Kidney capillary endothelial cell (primary cell): ENCODE results near the gene TTLL8.
"Not testable (repeated sequence)": the region's sequence is repeated elsewhere in the genome, so short reads cannot be mapped to it uniquely, and the experiment has no call there.

Source experiments
- DNase-seq: peaks from one replicate; pipeline ENCODE4 v3.0.0-alpha.2; 2018; ENCODE audit warnings: low spot score

The TTLL8 gene

GRCh38 chr22:50000587-50001387, 57.3 kb downstream of the TTLL8 start:
- no peak for DNase-seq

GRCh38 chr22:49999946-50000586, 58.0 kb downstream of the TTLL8 start:
- no peak for DNase-seq

- no peak for DNase-seq
Measured at GRCh38 chr22:49999063-49999945, 58.8 kb downstream of the TTLL8 start.

- no peak for DNase-seq
Measured at GRCh38 chr22:49998718-49999062, 59.4 kb downstream of the TTLL8 start.

DNA sequence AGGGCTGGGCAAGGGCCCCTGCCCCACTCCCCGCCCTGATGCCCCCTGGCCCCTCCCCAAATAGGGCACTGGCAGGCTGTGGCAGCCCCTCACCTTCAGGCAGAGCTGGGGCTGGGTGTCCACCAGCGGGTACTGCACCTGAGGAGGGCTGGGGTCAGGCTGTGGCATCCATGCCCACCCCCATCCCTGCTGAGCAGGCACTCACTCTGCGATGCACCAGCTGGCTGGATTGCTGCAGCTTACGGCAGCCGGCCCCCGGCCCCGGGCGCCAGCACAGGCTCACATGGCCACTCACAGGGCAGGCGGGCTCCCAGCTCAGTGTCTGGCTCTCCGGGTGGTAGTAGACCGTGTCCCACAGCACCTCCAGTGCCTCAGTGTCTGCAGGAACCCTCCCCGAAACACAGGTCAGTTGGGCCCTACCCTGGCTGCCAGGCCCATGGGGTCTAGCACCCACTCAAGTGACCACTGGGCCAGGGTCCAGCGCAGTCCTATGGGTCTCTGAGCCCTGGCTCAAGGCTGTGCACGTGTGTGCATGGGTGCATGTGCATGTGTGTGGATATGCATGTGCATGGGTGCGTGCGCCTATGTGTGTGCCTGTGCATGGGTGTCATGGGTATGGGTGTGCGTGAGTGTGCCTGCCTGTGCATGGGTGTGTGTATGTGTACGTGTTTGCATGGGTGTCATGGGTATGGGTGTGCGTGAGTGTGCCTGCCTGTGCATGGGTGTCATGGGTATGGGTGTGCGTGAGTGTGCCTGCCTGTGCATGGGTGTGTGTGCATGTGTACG, 60.0 kb downstream of the TTLL8 start:
- no peak for DNase-seq

DNA sequence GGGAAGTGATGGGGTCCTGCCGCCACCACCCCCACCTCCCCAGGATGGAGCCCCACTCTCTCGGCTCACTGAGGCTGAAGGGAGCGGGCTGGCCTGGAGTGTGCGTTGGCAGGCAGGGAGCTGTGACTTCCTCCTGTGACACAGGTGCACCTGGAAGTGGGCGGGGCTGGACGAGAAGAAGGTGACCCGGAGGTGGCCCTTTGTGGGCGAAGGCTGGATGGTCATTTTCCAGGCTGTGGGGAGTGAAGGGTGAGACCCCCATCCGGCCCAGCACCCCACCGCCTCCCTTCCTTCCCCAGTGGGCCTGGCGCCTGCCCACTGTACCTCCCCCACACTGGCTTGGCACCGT, 60.9 kb downstream of the TTLL8 start:
- no peak for DNase-seq

DNA sequence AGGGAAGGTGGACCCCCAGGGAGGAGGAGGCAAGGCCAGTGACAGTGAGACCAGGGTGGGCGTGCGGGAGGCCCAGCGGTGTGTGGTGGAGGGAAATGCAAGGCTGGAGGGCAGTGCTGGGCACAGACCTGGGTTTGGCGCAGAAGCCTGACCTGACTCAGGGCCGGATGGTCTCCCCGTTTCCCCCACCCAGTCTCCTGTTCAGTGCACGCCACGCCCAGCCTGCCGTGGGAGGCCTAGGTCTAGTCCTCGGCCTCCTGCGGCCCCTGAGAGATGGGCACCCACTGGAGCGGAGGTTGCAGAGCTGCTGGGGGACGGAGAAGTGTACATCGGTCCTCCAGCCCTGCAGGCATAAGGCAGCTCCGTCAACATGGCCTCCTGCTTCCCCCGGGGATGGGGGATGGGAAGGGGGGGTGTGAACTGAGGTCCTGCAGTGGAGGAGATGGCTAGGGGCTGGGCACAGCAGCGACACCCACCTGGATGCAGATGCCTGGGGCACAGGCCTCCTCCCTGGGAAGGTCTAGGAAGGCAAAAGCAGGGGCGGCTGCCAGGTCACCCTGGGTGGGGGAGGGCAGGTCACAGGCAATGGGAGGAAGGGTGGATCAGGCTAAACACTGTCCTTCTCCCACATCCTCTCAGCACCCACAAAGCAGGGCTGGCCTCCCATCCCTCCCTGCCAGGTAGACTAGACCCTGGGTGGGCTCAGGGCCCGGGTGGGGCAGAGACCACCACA, 61.4 kb downstream of the TTLL8 start:
- DNase-seq: no peak

DNA sequence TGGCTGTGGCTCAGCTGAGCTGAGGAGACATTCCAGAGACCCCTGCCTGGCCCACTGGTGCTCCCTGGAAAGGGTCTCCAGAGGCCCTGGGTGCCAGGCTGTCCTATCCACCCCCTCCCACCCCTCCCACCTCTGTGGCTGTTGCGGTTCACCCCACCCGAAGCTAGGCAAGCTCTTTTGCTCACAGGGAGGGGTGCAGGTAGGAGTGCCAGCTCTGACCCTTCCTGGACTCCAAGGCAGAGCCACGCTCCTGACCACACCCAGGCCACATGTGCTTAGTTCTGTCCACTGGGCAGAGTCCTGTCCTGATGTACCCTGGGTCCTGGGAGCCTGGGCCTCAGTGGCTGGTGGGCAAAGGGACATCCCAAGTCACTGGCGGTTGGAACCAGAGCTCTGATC, 62.0 kb downstream of the TTLL8 start:
- no peak for DNase-seq

DNA sequence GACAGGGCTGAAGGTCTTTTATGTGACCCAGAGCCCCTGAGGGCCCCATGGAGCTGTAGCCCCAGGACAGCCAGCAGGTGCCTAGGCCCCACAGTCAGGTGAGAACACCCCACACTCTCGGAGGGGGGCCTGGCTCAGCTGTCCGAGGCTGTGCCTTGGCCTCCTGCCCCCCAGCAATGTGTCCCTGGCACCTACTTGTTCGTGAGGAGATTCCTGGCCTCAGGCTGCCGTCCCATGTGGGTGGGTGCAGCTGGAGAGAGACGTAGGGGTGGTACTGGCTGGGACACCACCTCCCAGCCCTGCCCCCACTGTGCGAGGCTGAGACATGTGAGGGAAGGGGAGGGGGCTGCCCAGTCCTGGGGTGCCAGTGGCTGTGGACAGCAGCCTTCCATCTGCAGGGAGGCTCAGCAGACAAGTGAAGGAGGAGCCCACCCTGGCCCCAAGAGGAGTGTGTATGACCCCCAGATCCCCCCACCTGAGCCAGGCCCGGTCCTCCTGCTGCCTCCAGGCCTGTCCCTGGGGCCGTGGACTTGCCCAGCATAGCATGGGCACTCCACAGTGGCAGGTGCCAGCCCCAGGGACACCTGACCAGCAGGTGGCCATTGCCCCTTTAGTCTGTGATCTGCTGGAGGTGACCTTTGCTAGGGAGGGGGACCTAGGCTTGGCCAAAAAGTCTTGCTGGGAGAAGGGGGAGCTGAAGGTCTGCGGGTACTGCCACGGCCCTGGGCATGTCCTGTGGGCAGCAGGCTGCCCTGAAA, 62.6 kb downstream of the TTLL8 start:
- DNase-seq: no peak

DNA sequence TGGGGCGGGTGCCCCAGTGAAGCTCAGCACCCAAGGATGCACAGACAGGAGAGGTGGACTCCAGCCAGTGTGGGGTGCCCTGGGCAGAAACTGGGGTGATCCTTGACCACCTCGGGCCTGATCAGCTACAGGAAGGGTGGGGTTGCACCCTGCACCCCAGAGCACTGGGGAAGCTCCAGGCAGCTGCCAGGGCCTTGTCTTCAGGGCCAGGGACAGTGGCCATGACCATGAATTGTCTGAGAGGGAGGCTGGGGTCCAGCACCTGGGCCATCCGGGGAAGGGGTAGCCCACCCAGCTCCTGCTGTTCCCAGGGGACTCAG, 63.1 kb downstream of the TTLL8 start:
- DNase-seq: no peak

GRCh38 chr22:49994361-49995040, 63.6 kb downstream of the TTLL8 start:
- DNase-seq: no peak

GRCh38 chr22:49993649-49994360, 64.3 kb downstream of the TTLL8 start:
- DNase-seq: no peak

- DNase-seq: peak; percentile 45
Measured at GRCh38 chr22:49992921-49993648, 65.0 kb downstream of the TTLL8 start.

DNA sequence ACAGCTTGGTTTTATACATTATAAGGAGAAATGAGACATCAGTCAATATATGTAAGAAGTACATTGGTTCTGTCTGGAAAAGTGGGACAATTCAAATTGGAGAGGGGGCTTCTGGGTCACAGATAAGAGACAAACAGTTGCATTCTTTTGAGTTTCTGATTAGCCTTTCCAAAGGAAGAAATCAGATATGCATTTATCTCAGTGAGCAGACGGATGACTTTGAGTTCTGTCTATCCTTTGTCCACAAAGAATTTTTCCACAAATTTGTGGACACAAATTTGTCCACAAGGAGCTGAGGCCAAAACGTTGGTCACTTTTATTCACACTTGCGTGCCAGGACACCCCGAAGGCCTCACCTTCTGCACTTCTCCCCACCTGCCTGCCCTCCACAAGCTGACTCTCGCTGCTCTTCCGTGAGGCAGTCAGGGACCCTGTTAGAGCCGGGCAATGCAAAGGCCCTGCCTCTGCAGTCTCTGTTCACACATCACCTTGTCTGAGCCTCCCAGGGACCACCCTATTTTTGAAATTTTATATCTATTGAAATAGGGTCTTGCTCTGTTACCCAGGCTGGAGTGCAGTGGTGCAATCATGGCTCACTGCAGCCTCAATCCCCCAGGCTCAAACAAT, 66.1 kb downstream of the TTLL8 start:
- no peak for DNase-seq

GRCh38 chr22:49991167-49991566, 66.9 kb downstream of the TTLL8 start:
- DNase-seq: no peak

GRCh38 chr22:49989826-49990225, 68.3 kb downstream of the TTLL8 start:
- not testable (repeated sequence) for DNase-seq

DNA sequence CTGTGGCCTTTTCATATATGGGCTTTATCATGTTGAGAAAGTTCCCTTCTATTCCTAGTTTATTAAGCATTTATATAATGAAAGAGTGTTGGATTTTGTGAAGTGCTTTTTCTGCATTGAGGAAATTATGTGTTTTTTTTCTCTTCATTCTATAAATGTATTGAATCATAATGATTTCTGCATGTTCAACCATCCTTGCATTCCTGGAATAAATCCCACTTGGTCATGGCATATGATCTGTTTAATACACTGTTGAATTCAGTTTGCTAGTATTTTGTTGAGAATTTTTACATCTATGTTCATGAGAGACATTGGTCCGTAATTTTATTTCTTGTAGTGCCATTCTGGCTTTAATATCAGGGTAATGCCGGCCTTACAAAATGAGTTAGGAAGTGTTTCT, 71.8 kb downstream of the TTLL8 start:
- DNase-seq: no peak
